Activated CD4-positive, CD25-positive, alpha-beta regulatory T cell (primary cell): ENCODE results near the gene UNC45B.
"Not testable (repeated sequence)": the region's sequence is repeated elsewhere in the genome, so short reads cannot be mapped to it uniquely, and the experiment has no call there.

Source experiments
- DNase-seq, 4 experiments: peaks; one replicate each; lab custom pipeline; 2025; lab: John Stamatoyannopoulos, UW

UNC45B gene

GRCh38 chr17:35141681-35142466, 5.7 kb upstream of the UNC45B start, which contains the start of gene NLE1:
TSS of gene NLE1 (minus strand) at chr17:35142303. CDS start at chr17:35142275, 28 bp downstream.
- peak; percentile 68 to 81 (median 78) for DNase-seq

- no peak for DNase-seq
These were observed 5.2 kb upstream of the UNC45B start for GRCh38 chr17:35142467-35142796.

GRCh38 chr17:35144840-35145239, 2.8 kb upstream of the UNC45B start:
- DNase-seq: no peak

- no peak for DNase-seq
These were observed 1.3 kb upstream of the UNC45B start for GRCh38 chr17:35146214-35146833.

- DNase-seq: no peak
These were observed 527 bp downstream of the UNC45B start for GRCh38 chr17:35148144-35148543.

- no peak for DNase-seq
These were observed 2.3 kb downstream of the UNC45B start for GRCh38 chr17:35149941-35150340.

- DNase-seq: not testable (repeated sequence)
These were observed 3.5 kb downstream of the UNC45B start for GRCh38 chr17:35151080-35151479.

GRCh38 chr17:35152421-35153140, 5.0 kb downstream of the UNC45B start:
- no peak for DNase-seq

- no peak for DNase-seq
These were observed 6.9 kb downstream of the UNC45B start for GRCh38 chr17:35154196-35155165.

GRCh38 chr17:35155246-35155645, 7.6 kb downstream of the UNC45B start:
- no peak for DNase-seq

- DNase-seq: no peak
These were observed 12.3 kb downstream of the UNC45B start for GRCh38 chr17:35159940-35160339.

- DNase-seq: no peak
These were observed 13.0 kb downstream of the UNC45B start for GRCh38 chr17:35160354-35161201.

GRCh38 chr17:35161281-35161761, 13.7 kb downstream of the UNC45B start:
- DNase-seq: no peak

- no peak for DNase-seq
These were observed 15.1 kb downstream of the UNC45B start for GRCh38 chr17:35162755-35163154.

- DNase-seq: no peak
These were observed 16.3 kb downstream of the UNC45B start for GRCh38 chr17:35163886-35164285.

GRCh38 chr17:35164716-35165115, 17.1 kb downstream of the UNC45B start:
- DNase-seq: no peak

GRCh38 chr17:35166526-35166925, 18.9 kb downstream of the UNC45B start:
- DNase-seq: no peak

GRCh38 chr17:35167046-35167445, 19.4 kb downstream of the UNC45B start:
- DNase-seq: no peak

GRCh38 chr17:35167666-35168065, 20.0 kb downstream of the UNC45B start:
- DNase-seq: no peak

GRCh38 chr17:35169835-35170363, 22.3 kb downstream of the UNC45B start:
- no peak for DNase-seq
